PFSK-1 (cell line): ENCODE measurements around the gene C1RL.

ENCODE experiments used
- POLR2AphosphoS5 ChIP-seq: IDR thresholded peaks from 2 replicates; pipeline ENCODE4 v1.6.1; 2012; ENCODE audit warnings: low read depth, mild to moderate bottlenecking, control low read depth, low read length, moderate library complexity
- REST ChIP-seq, 2 experiments: IDR thresholded peaks; 2 replicates each; pipeline versions ENCODE4 v1.6.1 to v1.8.0; 2011 to 2012; ENCODE audit warnings: low read depth in 2 of 2, low read length in 2 of 2, control low read depth in 1 of 2, inconsistent platforms in 1 of 2, mild to moderate bottlenecking in 1 of 2, moderate library complexity in 1 of 2; ENCODE audit not compliant: insufficient read depth in 1 of 2
- SIN3A ChIP-seq: IDR thresholded peaks from 2 replicates; pipeline ENCODE4 v1.6.1; 2012; ENCODE audit warnings: mild to moderate bottlenecking, low read length, moderate library complexity, borderline replicate concordance; ENCODE audit not compliant: insufficient read depth
- TAF1 ChIP-seq: IDR thresholded peaks from 2 replicates; pipeline ENCODE4 v1.6.1; 2012; ENCODE audit warnings: low read length, control low read depth, borderline replicate concordance; ENCODE audit not compliant: insufficient read depth

- no peak for TF ChIP-seq SIN3A
- TF ChIP-seq POLR2AphosphoS5 = no peak
- no peak for TF ChIP-seq REST (IDR thresholded peaks at IDR 0.05; ENCODE audit: insufficient read depth in 1 of 2, low read depth in 2 of 2, low read length in 2 of 2)
- TF ChIP-seq TAF1 = no peak
Measured at GRCh38 chr12:7136071-7136470, 27.1 kb upstream of the C1RL start.
